WERI-Rb-1 (cell line): ENCODE data around the gene OR10G3.
"Not testable (repeated sequence)": the region's sequence is repeated elsewhere in the genome, so short reads cannot be mapped to it uniquely, and the experiment has no call there.

Source experiments
- DNase-seq: peaks from one replicate; pipeline ENCODE4 v3.0.0-alpha.2; 2020
- H3K27ac ChIP-seq: fragments of 250-450 bp; sonication (Bioruptor Pico); 2 replicates; pipeline ENCODE4 v1.5.1; 2020; ENCODE audit warnings: mild to moderate bottlenecking, moderate library complexity
- H3K27me3 ChIP-seq: fragments of 250-450 bp; sonication (Bioruptor Pico); 2 replicates; pipeline ENCODE4 v1.5.1; 2021; ENCODE audit warnings: mild to moderate bottlenecking, low read depth, moderate library complexity; ENCODE audit not compliant: insufficient read depth, severe bottlenecking
- H3K36me3 ChIP-seq: fragments of 250-450 bp; sonication (Bioruptor Pico); 2 replicates; pipeline ENCODE4 v1.5.1; 2020; ENCODE audit warnings: mild to moderate bottlenecking, moderate library complexity
- H3K4me3 ChIP-seq: 2 replicates; pipeline ENCODE4 v1.5.1; 2011; ENCODE audit warnings: low read depth, mild to moderate bottlenecking, control low read depth, low read length
- H3K9me3 ChIP-seq: fragments of 250-450 bp; sonication (Bioruptor Pico); 2 replicates; pipeline ENCODE4 v1.5.1; 2021; ENCODE audit warnings: mild to moderate bottlenecking, moderate library complexity; ENCODE audit not compliant: severe bottlenecking
- TF ChIP-seq, protein P1 (sequence below): IDR thresholded peaks from 2 replicates; pipeline ENCODE4 v1.5.1; 2011; ENCODE audit warnings: low read depth, mild to moderate bottlenecking, control low read depth, inconsistent platforms, low read length

The OR10G3 gene, protein sequence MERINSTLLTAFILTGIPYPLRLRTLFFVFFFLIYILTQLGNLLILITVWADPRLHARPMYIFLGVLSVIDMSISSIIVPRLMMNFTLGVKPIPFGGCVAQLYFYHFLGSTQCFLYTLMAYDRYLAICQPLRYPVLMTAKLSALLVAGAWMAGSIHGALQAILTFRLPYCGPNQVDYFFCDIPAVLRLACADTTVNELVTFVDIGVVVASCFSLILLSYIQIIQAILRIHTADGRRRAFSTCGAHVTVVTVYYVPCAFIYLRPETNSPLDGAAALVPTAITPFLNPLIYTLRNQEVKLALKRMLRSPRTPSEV

DNA sequence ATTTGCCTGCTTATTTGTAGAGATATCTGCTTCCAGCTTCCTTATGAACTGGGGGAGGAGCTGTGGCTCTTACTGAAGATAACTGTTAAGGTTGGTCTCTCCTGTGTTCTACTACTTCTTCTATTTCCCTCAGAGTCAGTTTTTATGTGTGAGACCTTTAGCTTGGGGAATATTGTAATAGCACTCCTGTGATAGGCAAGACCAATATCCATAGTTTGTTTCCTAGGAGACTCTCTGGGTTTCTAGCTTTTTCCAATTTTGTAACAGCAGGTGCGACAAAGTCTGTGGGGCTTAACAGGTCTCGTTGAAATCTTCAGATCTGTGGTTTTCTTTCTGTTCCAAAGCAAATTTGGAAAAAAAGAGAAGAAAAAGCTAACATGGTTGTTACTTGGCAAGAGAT is at the start of gene OR10G3:
Gene OR10G3 (minus strand): TSS at position 101 of the 400 bp plus-strand sequence. CDS start 9,332 bp downstream, outside the sequence.
- Histone ChIP-seq H3K27ac (no peak within 1 kb of the TSS), H3K36me3 (no peaks in the 10 kb centered on the region), H3K4me3 (no peak within 1 kb of the TSS), H3K9me3 (no peaks in the 10 kb centered on the region), H3K27me3 (peaks cover 85% of the 10 kb centered on the region)
- TF ChIP-seq, protein P1, sequence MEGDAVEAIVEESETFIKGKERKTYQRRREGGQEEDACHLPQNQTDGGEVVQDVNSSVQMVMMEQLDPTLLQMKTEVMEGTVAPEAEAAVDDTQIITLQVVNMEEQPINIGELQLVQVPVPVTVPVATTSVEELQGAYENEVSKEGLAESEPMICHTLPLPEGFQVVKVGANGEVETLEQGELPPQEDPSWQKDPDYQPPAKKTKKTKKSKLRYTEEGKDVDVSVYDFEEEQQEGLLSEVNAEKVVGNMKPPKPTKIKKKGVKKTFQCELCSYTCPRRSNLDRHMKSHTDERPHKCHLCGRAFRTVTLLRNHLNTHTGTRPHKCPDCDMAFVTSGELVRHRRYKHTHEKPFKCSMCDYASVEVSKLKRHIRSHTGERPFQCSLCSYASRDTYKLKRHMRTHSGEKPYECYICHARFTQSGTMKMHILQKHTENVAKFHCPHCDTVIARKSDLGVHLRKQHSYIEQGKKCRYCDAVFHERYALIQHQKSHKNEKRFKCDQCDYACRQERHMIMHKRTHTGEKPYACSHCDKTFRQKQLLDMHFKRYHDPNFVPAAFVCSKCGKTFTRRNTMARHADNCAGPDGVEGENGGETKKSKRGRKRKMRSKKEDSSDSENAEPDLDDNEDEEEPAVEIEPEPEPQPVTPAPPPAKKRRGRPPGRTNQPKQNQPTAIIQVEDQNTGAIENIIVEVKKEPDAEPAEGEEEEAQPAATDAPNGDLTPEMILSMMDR, result no peak
- DNase-seq, result no peak

DNA sequence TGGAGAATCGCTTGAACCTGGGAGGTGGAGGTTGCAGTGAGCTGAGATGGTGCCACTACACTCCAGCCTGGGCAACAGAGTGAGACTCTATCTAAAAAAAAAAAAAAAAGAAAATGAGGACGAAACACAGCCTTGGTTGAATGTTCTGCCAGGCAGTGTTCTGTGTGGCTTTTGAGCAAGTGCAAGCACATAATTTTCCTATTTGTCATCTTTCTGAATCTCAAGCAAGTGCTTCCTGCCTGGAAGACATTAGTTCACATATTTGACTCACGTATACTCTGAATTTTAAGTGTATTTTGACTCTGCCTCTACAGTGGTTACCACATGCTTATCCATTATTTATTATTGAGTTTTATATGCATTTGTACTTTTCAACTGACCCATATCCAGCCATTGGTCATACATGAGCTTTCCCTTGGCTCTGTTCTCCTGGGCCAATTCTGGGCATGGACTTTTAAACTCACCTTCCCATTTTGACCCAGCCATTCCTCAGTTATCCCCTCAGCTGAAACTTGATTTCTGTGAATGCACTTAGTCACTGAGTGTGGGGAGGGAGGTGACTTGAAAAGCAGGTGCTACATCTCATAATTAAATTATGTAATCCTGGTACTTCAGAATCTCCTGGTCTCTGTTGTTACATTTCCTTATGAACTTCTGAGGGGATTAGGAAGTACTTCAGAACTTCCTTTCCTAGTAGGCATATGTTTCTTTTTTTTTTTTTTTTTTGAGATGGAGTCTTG is 46.8 kb upstream of the OR10G3 start:
- peaks cover 73% of the 10 kb centered on the region for H3K27me3 ChIP-seq
- H3K4me3 ChIP-seq, result no peak overlapping the region
- H3K9me3 ChIP-seq, result peaks cover 4% of the 10 kb centered on the region
- TF ChIP-seq, protein P1, result no peak
- no peak for DNase-seq
- no peak overlapping the region for H3K27ac ChIP-seq
- H3K36me3 ChIP-seq, result no peaks in the 10 kb centered on the region

DNA sequence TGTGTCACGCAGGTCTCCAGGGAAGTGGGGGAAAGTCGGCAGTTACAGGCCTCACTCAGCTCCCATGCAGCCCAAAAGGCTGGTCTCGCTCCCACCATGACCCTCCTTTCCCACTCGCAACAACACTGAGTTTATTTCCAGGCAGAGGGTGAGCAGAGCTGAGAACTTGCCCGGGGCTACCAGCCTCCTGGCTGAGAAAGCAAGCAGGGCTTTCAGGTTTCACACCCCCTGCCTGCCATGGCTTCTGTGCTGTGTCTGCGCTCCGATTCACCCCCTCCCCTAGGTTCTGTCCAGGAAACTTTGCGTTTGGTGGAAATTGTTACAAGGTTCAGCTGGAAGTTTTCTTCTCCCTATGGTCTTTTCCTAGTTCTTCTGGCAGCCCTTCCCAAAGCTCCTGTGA is 37.7 kb upstream of the OR10G3 start:
- Histone ChIP-seq H3K36me3 (no peaks in the 10 kb centered on the region), H3K27me3 (peaks cover 73% of the 10 kb centered on the region), H3K27ac (no peak overlapping the region), H3K4me3 (no peak overlapping the region), H3K9me3 (no peaks in the 10 kb centered on the region)
- TF ChIP-seq, protein P1, result no peak
- DNase-seq, result no peak

DNA sequence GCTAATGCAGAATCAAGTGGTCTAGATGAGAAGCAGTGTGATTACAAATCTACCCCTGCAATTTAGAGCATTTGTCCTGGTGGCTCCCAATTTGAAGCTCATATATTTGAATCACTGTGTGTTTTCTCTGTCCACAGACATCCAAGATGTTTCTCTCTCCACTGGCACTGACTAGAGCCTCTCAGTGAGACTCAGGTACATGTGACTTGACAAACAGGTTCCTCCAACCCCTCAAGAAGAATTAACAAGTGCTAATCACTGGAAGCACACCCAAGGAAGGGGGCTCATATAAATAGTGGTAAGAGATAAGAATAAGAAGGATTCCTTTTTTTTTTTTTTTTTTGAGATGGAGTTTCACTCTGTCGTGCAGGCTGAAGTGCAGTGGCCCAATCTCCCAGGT is 34.4 kb upstream of the OR10G3 start:
- Histone ChIP-seq H3K36me3 (no peaks in the 10 kb centered on the region), H3K4me3 (no peak overlapping the region), H3K27ac (no peak overlapping the region), H3K27me3 (peaks cover 78% of the 10 kb centered on the region), H3K9me3 (no peaks in the 10 kb centered on the region)
- DNase-seq, result no peak
- TF ChIP-seq, protein P1, result no peak

DNA sequence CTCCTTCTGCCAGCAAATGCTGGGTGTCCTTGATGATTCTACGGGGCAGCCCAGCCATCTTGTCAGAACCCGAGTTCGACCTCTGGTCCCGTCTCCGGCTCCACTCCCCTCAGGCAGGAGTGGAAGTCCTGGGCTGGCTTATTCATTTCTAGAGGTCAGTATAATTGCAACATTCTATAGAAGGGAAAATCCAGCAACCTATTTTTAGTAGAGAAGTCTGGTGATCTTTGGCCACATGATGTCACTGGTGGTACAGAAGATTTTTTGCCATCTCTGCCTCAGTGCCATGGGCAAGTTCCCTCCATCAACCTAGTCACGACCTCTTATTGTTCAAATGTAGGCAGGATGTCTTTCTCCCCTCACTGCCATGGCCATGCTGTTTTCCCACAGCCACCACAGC is 32.4 kb upstream of the OR10G3 start:
- Histone ChIP-seq H3K27me3 (peaks cover 74% of the 10 kb centered on the region), H3K36me3 (no peaks in the 10 kb centered on the region), H3K27ac (no peak overlapping the region), H3K9me3 (no peaks in the 10 kb centered on the region), H3K4me3 (no peak overlapping the region)
- TF ChIP-seq, protein P1, result no peak
- no peak for DNase-seq

DNA sequence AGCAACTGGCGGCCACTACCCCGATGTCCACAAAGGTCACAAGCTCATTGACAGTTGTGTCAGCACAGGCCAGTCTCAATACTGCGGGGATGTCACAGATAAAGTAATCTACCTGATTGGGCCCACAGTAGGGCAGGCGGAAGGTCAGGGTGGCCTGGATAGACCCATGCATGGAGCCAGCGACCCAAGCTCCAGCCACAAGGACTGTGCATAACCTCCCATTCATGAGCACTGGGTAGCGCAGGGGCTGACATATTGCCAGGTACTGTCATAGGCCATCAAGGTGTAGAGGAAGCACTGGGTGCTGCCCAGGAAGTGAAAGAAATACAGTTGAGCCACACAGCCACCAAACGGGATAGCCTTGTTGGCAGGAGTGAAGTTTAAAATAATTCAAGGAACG is 22.3 kb upstream of the OR10G3 start:
- H3K9me3 ChIP-seq, H3K36me3 ChIP-seq, DNase-seq, H3K4me3 ChIP-seq, H3K27ac ChIP-seq: not testable (repeated sequence)
- peaks cover 64% of the 10 kb centered on the region for H3K27me3 ChIP-seq
